ENCODE data around the gene BRAT1. TPM values are rescaled to one million over a fixed set of nuclear protein-coding genes. Genes with fewer than 3 reads are reported as not detected.

The BRAT1 gene
- total RNA-seq, 1 donor from 2014 or later = 14.8 TPM

DNA sequence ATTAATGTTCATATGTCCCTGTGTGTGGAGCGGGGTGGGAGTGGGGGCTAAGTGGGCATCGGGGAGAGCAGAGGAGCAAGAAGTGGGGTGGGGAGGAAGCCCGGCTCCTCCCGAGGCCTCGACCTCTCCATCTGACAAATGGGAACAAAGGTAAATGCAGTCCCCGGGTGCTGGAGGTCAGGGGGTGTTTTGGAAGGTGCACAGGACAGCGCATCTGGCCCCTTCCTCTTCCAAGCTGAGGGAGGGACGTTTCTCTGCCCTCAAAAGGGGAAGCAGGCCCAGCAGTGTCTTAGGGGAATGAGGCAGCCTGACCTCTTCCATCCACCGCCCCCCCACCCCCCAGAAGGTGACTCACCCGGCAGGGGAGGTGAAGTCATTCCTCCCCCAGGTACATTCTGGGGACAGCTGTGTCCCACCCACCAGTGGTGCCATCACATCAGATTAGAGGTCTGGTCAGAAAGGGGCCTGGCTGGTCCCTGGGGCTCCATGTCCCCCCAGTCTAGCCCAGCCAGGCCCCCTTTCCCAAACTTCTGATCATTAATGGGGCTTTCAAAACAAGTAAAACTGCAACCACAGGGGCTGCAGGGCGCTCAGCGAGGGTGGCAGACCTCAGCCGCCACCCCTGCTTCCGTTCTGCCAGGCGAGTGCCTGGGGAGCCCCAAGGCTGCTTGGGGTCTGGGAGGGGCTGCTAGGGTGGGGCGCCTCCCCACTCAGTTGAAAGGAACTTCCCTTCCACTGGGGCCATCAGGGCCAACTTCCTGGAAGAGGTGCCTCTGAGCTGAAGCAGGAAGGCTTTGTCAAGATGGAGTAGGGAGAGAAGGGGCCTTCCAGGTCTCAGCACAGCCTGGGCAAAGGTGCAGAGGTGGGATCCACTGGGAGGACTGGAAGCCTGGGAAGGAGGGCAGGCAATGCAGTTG is 25.0 kb downstream of the BRAT1 start:
- ATAC-seq (peak; percentile 47), DNase-seq (ENCODE audit: missing footprints) (peak; percentile 80)
- intact Hi-C loops (cut with DNase I) = no loop called here

DNA sequence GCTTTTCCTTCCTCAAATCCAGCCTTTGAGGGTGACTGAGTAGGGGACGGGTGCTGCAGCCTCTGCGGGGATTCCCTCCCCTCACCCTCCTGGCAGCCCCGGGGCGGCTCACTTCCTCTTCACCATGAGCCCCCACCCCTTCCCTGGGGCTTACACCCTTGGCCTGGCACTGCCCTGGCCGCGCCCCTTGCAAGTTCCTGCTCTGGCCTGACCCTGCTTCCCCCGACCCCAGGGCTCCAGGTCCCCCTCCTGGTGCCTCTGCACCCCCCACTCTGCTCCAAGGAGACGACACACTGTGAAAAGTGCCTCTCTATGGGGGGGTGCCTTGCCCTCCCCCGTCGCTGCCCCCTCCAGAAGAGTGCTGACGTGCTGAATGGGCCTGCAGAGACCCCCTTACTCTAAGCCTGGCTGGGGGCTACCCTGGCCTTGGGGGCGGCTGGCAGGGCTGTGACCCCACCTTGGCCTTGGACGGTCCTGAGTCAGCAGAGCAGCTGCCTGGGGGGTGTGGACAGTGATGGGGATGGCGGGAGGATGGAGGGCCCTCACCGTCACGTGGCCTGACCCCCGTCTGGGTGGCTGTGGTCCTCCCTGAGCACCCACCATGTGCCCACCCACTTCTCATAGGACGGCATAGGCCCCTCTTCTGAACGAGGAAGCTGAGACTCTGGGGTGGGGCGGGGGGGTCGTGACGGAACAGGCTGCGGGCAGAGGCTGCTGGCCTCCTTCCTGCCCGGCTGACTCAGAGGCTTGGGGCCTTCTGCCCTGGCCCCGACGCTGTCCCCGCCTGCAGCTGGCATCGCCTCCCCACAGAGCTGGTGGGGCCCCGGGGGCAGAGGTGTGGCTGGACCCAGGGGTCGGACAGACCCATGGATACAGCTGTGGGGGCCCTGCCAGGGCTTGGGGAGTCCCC is 25.9 kb downstream of the BRAT1 start:
- ATAC-seq (peak; percentile 66), DNase-seq (ENCODE audit: missing footprints) (peak; percentile 95)
- intact Hi-C loops (cut with DNase I) = no loop called here

DNA sequence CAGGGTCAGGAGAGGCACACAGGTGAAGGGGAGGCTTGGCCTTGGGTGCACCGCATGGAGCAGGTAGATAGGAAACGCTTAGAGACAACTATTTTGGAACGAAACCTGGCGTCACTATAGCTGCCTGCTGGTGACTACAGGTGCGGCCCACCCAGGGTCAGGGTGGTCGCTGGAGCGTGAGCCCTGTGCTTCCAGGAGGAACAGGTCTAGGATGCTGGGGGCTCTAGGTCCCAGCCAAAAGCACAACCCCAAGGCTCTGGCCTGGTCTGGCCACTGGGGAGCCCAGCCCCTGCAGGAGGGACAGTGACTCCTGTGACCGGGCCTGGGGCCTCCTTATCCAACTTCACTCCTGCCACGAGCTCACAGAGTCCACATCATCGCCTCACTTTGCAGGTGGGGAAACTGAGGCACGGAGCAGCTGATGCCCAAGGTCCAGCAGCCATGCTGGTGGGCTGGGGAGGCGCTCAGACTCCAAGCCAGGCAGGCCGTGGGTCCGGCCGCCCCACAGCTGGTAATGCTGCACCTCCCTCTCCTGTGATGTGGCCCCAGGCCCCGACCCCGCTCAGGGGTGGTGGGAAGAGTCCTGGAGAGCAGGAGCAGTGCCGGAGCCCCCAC is 26.7 kb downstream of the BRAT1 start:
- DNase-seq (ENCODE audit: missing footprints) (peak; percentile 68), ATAC-seq (no peak)
- intact Hi-C loops (cut with DNase I) = no loop called here

DNA sequence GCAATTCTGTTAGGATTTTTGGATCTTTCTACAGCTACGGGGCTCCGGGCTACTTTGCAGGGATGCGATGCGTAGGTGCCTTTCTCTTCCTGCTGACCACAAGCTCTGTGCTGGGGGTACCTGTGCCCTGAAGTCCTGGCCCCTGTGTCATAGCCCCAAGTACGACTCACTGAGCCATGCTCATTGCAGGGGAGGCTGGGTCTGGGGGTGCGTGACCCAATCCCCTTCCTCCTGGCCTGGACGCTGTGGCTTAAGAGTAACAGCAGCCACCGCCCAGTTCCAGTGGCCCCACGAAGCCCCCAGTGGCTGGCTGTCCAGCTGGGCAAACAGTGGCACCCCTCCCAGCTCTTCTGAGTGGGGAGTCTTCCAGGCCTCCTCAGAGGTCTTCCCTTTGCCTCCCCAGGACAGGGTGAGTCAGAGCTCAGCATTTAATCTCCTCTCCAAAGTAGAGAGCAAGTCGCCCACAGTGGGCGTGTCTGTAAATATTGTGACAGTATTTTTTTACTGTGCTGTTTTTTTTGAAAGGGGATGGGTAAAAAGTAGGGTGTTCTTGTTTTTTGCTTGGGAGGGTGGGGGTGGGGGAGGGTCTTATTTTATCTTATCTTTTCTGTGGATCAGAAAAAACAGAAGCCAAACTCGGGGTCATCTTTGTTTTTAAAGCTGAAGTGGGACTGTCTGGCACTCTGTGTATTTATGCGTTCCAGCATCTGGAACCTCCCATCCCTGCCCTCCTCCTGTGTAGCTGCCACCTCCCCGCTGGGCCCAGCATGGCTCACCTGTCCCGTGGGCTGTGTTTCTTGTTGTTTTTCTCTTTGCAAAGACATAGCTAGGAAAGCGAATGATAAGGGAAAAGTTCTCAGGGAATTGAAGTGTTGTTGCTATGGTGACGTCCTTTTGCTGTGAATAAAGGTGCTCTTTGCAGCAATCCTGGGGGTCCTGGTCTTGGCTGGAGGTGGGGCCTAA is 27.5 kb downstream of the BRAT1 start:
- DNase-seq (ENCODE audit: missing footprints) (peak; percentile 68), ATAC-seq (no peak)
- intact Hi-C loops (cut with DNase I) = no loop called here

DNA sequence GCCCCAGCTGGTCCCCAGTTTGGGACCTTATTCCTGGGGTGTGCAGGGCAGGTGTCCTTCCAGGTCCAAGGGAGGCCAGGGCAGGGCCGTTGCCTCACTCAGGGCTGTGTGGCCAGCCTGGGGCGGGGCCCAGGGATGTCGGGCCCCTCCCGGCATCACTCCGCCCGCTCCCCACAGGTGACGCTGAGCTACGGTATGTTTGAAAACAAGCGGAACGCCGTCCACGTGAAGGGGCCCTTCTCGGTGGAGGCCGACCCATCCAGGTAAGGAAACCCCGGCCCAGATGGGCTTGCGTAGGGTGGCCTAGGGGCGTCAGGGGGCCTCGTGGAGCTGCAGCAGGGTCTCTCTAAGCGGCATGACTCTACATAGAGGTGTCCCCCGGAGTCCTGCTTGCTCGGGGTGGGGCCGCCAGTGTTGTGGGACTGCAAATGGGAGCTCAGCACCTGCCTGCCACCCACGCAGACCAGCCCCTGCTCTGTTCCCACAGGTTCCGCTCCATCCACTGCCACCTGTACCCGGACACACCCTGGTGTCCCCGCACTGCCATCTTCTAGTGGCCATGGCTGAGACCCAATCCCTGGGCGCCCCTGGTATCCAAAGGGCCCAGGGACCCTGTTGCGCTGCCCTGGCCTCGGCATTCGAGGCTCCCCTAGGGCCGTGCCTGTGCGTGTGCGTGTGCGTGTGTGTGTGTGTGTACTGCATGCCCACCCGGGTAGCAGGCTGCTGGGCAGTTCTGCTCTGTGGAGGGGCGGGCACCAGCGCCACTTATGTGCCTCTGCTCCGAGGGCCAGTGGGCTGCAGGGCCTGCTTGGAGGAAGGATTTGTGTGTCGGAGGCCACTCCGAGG is 28.4 kb downstream of the BRAT1 start:
- DNase-seq (ENCODE audit: missing footprints) (peak; percentile 53), ATAC-seq (no peak)
- intact Hi-C loops (cut with DNase I) = no loop called here

DNA sequence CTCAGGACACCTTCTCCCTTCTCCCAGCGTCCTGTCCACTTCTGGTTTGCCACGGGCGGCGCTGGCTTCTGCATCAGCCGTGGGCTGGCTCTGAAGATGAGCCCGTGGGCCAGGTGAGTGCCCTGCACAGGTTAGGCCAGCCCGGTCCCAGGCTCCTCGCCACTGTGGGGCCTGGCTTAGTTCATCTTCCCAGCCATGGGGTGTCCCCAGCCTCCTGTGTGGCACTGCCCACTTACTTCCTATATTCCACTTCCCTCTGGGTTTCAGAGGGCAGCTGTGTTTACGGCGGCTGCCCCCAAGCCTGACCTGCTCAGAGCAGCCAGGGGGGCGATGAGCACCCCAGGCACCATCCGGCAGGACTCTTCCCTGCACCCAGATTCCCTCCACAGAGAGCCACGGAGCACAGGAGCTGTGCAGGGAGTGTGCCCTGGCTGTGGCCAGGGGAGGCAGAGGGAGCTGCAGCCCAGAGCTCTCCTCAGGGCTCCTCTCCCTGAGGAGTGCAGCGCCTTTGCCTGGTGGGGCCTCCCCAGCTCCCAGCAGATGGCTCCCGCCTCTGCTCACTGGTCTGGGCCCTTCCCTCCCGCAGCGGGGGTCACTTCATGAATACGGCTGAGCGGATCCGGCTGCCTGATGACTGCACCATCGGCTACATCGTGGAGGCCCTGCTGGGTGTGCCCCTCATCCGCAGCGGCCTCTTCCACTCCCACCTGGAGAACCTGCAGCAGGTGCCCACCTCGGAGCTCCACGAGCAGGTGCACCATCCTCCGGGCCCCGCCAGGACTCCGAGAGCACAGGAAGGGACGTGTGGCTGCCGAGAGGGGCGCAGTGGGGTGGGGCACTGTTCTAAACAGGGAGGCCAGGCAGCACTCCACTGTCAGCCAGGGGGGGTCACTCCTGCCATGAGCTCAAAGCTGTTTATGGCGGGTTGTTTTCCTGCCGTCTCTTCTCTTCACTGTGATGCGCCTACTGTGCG is 29.4 kb downstream of the BRAT1 start:
- intact Hi-C loops (cut with DNase I) = no loop called here
- ATAC-seq = no peak
- DNase-seq (ENCODE audit: missing footprints) = no peak

DNA sequence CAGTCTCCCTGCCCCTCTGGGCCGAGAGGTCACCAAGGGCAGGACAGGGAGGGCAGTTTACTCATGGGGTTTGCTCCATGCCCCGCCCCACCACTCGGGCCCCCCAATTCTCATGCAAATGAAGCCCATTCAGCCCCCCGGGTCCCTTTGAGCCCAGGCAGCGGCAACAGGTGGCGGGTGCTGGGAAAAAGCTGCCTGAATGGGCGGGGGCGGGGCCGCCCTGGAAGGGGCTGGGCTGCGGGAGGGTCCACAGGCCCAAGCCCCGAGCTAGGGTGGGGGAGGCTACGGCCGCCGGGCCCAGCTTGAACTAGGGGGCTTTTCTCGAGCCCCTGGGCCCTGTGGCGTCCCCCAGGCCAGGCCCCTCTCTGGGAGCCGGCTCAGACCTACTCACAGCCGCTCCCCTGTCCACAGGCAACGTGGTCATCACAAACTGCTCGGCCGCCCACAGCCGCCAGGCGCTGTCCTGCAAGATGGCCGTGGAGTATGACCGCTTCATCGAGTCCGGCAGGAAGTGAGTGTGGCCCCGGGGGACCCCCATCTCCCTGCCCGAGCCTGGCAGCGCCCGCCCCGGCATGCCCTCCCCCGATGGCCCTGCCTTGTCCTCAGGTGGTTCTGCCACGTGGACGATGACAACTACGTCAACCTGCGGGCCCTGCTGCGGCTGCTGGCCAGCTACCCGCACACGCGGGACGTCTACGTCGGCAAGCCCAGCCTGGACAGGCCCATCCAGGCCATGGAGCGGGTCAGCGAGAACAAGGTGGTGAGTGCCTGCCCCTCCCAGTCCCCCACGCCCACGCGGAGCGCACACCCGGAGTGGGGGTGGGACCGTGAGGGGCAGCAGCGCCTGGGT is 30.3 kb downstream of the BRAT1 start:
- ATAC-seq (no peak), DNase-seq (ENCODE audit: missing footprints) (no peak)
- intact Hi-C loops (cut with DNase I) = loop anchor here (5.0 kb wide), 1 partner anchor 48 kb away; the partner anchor contains the start of gene GRIFIN

DNA sequence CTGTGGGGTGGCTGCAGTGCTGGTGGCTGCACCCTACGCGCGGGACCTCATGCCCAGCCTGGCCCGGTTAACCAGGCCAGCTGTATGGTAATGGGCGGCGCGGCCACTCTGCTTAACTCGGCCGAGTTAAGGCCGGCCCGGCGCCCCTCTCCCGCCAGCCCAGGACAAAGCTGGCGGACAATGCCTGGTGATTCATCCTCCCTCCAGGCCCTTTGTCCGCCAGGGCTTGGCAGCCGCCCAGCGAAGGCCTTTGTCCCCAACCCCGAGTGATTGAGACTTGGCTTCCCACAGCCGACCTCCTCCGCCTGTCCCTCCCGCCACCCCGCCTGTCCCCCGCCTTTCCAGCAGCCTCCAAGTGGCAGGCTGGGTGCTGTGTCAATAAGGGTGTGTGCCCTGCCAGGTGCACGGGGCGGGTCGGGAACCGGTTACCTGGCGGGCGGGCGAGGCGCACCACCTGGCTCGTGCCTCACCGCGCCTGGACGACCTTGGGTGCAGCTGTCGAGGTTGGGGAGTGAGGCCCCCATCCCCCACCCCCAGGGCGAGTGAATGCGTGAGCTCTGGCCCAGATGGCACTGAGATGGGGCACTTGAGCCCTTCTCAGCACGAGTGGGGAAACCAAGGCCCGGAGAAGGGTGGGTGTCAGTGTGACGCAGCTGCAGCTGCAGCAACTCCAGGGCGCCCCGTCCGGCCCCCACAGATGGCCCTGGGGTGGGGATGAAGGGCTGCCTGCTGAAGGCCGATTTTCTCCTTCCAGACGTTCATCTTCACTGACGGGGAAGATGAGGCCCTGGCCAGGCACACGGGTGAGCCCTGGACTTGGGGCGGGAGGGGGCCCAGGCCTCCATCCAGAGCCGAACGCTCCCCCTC is 31.1 kb downstream of the BRAT1 start:
- ATAC-seq (peak; percentile 9), DNase-seq (ENCODE audit: missing footprints) (peak; percentile 90)
- intact Hi-C loops (cut with DNase I) = loop anchor here (5.0 kb wide), 1 partner anchor 47 kb away; the partner anchor contains the start of gene GRIFIN

DNA sequence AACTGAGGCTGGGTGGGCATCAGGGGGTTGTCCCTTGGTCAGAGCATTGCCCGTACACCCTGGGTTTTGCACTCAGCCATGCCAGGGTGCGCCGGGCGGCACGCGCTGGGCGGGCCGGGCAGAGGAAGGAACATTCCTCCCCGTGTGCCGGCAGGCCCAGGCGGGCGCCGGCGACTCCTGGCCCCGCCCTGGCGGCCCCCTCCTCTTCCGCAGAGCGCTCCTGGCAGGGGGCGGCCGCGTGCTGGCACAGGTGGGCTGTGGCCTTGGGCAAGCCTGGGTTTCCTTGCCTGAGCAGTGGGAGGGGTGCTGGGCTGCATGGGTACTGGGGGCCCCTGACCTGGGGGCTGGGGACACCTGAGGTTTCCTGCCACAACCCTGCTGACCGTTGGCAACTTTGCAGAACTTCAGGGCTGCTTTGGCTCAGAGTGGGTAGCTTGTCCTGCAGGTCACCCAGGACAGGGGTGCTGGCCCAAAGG is 31.8 kb downstream of the BRAT1 start:
- no peak for ATAC-seq
- no peak for DNase-seq (ENCODE audit: missing footprints)
- intact Hi-C loops (cut with DNase I) = loop anchor here (5.0 kb wide), 1 partner anchor 46 kb away; the partner anchor contains the start of gene GRIFIN

DNA sequence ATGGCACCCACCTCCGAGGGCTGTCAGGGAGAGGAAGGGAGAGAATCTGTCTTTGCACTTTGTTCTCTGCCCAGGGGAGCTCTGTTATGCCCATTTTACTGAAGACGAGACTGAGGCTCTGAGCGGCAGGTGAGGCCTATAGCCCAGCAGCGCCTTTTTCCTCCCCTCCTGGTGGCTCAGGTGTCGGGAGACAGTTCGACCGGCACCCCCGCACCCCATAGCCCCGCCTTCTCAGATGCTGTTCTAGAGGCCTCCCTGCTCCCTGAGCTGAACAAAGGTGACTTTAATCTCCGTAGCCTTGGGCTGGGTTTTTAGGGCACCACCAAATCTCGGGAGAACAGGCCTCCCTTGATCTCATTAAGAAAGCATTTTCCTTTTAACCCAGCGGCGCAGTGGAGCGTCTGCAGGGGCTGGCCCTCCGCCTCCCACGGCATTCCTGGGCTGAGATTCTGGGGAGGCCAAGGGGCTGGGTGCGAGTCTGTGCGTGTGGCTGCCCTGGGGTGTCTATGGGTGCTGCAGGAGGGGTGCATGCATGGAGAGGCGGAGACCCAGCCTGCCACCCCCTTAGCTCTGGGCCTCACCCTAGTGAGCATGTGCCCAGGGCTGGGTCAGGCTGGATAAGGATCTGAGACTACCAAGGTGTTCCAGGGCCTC is 32.4 kb downstream of the BRAT1 start:
- DNase-seq (ENCODE audit: missing footprints) (no peak), ATAC-seq (no peak)
- intact Hi-C loops (cut with DNase I) = loop anchor here (5.0 kb wide), 1 partner anchor 46 kb away; the partner anchor contains the start of gene GRIFIN

DNA sequence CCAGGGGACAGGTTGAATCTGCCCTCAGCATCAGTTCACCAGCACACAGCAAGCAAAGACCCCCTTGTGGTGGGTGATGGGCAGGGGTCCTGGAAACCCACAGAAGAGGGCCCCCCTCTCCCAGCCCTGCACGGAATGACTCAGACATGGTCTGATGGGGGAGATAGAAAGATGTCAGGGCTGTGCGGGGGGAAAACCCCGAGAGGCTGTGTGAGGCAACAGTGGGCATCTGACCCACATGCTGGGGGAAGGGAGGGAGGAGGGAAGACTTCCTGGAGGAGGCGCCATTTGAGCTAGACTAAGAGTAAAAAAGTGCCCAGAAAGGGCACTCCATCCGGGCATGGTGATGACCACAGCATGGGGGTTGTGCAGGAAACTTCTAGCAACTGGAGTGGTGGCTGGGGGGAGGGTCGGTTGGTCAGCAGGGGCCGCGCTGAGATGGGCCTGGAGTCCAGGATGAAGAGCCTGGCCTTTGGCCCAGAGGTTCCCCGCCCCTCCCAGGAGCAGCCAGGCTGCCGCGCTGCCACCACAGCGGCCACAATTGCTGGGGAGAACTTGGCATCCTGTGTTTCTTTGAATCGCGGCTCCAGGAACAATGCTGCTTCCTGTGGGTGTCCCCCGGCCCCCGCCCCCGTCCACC is 33.3 kb downstream of the BRAT1 start:
- ATAC-seq (no peak), DNase-seq (ENCODE audit: missing footprints) (no peak)
- intact Hi-C loops (cut with DNase I) = loop anchor here (5.0 kb wide), 1 partner anchor 45 kb away; the partner anchor contains the start of gene GRIFIN

DNA sequence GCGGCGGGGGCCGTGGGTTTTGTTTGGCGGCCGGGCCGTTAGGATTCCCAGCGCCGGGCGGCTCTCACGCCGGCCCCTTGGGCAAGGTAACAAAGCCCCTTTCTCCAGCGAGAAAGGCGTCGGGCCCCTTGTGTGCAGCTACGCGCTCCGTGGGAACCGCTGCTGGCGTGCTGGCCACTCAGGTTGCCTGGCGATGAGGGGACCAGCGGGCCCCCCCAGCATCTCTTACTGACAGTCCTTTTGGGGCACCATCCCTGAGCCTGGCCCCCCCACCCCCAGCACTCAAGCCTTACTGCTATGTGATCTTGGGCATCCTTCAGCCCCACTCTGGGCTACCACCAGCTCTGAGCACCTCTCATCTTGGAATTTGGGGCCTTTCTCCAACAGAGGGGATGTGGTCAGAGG is 34.0 kb downstream of the BRAT1 start:
- DNase-seq (ENCODE audit: missing footprints) (no peak), ATAC-seq (no peak)
- intact Hi-C loops (cut with DNase I) = loop anchor here (5.0 kb wide), 1 partner anchor 44 kb away; the partner anchor contains the start of gene GRIFIN

DNA sequence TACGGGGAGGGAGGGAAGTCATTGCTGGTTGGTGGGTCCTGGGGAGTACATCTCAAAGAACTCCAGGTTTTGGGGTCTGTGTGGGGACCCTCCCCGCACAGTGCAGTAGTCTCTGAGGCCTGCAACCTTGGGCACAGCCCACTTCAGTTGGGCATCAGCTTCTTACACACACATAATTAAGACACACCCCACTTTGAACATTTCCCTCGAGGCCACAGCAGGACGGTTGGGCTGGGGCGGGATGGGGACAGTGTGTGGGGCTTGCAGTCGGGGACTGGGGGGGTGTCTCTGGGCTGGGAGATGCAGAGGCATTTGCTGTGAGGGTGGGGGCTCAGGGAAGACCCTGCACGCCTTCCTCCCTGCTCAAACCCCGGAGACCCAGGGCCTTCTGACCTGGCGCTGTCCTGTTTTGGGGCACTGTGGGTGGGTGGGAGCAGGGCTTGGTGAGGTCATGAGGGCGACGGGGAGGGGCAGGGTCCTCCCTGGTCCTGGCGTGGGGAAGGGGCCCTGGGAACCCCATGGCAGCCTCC is 34.5 kb downstream of the BRAT1 start:
- intact Hi-C loops (cut with DNase I) = loop anchor here (5.0 kb wide), 1 partner anchor 44 kb away; the partner anchor contains the start of gene GRIFIN
- ATAC-seq (no peak), DNase-seq (ENCODE audit: missing footprints) (no peak)

Measured in Right ventricle myocardium inferior (tissue), 1 donor.